ENCODE results near the gene SHPK.

SHPK gene

DNA sequence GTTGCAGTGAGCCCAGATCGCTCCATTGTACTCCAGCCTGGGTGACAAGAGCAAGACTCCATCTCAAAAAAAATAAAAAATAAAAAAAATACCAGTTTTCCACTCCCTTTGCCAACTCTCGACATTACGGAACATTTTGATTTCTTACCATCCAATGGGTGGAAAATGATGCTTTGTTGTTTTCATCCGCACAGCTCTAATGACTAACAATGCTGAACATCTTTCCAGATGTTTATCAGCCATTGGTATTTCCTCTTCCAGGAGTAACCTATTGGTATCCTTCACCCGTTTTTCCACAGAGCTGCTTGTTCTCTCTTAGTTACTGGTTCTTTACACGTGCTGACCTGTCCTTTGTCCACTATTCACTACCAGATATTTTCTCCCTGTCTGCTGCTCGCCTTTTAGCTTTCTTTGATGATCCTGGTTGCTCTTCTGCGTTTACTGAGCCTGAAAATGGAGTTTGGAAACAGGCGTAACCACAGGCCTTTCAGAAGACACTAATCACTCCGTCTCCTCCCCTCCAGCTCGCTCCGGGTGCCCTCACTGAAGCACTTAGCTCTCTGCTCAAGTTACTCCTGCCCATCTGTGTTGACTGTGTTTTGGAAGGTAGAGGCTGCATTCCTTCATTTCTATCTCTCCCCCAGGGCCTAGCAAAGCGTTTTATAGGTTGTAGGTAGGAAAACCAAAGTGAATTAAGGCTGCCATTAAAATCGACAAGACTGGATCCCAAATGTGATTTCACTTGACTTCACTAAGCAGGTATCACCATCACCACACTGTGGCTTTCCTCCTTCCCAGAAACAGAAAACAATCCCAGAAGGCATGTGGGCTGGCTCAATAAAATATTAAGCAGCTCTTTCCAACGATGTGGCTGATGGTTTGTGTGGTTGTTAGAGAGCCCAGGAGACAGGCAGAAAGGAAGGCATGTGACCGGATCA lies 8.9 kb downstream of the SHPK start:
- DNase-seq = no peak

DNA sequence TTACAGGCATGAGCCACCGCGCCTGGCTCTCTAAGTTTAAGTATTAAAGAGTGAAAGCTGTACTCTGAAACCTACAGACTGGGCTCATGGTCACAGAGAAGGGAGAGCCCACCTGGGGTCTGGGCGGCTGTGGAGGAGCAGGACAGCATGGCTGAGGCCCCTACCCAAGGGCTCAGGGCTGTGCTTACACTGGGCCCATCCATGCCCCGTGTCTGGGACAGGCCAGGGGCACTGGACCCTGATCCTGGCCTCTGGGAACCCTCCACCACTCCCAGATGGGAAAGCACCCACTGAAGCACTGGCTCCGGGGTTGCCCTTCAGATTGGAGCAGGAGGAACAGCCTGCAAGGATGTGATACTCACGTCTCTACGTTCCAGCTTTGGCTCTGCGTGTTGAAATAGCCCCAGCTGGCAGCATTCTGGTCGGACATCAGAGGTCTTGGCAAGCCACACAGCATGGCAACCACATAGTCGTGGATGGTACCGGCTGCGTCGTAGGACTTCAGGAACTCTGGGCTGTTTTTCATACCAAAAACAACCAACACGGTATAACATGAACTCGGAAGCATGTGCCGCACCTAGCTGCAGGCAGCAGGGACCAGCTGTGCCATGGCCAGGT lies 13.0 kb downstream of the SHPK start:
- no peak for DNase-seq

DNA sequence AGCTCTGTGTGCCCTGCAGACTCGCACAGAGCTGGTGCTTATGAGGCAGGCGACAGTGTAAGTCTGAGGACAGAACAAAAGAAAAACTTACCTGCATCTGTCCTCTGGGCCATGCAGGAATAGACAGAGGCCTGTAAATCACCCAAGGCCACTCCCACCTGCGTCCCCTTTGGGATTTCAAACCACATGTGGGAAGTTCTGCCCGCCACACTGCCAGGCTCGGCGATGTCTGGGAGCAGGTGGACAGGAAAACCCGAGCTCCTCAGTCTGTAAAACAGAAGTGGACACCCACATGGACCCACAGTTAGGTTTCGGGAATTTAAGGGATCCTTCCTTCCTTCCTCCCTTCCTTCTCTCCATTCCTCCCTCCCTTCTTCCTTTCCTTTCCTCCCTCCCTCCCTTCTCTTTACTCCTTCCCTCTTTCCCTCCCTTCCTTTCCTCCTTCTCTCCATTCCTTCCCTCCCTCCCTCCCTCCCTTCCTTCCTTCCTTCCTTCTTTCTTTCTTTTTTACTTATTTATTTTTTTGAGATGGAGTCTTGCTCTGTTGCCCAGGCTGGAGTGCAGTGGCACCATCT lies 14.8 kb downstream of the SHPK start:
- DNase-seq = no peak

DNA sequence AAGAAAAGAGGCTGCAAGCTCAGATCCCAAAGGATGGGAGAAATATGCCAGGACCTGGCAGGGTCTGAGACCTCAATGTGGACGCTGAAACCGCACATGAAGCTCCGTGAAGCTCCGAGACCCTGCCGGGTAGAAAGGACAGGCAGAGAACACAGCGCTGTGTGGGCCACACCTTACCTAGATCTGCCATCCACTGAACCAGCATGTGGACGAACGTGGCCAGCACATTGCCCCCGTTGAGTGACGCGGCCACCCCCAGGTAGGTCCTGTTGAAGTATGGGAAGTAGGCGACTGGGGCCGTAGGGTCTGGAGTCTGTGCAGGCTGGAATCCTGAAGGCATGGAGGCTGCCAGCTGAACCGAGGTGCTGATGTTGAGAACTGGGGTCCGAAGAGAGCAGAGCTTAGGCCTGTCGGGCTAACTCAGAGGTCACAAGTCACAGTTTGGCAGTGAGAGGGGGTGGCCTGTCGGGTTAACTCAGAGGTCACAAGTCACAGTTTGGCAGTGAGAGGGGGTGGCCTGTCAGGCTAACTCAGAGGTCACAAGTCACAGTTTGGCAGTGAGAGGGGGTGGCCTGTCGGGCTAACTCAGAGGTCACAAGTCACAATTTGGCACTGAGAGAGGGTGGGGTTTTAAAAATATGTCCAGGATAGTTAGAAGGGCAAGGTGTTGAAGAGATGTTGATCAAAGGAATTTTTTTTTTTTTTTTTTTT lies 20.7 kb downstream of the SHPK start:
- no peak for DNase-seq

DNA sequence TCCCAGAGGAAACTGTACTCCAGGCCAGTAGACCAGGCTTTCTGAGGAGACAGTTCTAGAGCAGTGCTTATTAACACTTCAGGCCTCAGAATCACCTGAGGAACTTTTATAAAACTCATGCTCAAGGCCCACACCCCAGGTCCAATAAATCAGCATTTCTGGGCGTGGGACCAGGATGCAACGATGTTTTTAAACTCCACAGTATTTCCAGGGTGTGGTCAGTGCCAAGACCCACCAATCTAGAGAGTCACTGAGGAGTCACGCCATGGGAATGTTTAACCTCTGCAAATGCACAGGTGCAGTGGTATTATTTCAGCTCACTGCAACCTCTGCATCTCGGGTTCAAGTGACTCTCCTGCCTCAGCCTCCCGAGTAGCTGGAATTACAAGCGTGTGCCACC lies 22.9 kb downstream of the SHPK start:
- DNase-seq = no peak

DNA sequence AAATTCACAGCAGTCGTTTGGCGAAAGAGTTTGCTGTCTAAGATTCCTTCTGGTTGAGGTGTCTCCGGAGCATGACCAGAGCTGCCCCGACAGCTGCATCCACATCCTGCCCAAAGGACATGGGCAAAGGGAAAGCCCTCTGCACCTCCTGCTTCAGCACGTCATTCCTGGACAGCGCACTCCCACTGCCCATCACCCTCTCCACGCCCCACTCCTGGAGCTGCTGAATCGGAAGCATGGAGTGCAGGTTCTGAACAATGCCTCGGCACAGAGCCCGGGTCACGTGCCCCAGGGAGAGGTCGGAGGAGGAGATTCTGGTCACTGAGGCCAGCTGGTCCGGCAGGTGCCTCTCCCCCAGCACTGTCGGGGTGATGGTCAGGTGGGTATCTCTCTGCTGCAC lies 25.5 kb downstream of the SHPK start:
- DNase-seq = no peak

DNA sequence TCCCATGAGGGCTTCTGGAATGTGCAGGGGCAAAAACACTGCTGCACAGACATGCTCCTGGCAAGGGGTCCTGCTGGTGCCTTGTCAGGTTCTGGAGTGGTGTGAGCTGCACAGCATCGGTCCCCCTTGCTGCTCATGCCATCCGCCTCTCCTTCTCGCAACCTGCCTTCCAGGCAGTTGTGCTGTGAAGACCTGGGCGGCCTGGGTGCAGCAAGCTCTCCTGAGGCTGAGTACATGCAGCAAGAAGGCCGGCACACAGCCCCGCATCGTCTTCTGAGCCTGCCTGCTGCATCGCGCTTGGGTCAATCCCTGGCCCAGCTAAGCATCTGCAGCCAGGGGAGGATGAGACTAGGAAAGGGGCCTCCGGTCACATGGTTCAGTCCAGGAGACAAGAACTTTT lies 26.4 kb downstream of the SHPK start:
- no peak for DNase-seq

DNA sequence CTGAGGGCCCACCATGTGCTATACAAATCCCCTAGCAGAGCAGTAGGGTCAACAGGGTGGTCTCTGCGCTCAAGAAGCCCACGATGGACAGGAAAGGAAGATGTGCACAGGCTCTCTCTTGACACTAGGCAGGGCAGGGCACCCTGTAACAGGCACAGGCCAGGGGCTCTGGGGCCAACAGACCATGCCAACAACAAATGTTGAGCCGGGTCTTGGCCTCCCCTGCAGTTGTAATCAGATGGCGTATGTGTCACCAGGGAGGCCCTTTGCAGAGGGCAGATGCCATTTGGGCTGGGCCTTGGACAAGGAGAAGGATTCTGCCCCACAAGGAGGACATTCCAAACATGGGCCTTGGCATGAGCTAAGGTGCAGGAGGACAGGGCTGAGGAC lies 32.2 kb downstream of the SHPK start:
- DNase-seq = no peak

DNA sequence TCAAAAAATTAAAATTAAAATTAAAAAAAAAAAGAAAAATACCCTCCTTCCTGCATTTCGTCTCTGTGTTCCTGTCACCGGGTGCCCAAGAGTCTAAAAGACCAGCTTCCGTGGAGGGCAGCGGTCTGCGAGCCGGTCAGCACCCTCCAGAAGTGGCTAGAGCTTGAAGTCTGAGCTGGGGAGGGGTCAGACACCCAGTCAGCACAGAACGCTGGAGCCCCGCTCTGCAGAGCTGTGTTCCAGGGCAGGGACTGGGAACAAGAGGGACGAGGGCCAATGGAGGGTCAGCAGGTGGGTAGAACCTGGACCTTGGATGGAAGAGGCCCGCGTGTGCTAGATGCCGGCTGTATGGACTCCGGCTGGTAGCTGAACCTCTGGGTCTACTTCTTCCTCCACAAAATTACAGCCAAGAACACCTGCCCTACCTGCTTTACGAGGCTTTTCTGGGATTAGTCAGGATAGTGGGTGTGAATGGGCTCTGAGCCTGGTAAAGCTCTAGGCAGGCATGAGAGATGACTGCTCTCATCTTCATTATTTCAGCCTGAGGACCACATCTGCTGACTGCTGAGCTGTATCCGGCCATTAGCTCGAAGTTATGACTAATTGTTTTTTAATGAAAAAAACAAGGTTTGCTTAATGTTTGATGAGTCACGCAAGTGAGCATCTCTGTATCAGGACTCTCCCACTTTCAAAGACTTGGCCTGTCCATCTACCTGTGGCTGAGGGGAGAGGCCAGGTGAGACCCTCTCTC lies 32.8 kb downstream of the SHPK start:
- no peak for DNase-seq

DNA sequence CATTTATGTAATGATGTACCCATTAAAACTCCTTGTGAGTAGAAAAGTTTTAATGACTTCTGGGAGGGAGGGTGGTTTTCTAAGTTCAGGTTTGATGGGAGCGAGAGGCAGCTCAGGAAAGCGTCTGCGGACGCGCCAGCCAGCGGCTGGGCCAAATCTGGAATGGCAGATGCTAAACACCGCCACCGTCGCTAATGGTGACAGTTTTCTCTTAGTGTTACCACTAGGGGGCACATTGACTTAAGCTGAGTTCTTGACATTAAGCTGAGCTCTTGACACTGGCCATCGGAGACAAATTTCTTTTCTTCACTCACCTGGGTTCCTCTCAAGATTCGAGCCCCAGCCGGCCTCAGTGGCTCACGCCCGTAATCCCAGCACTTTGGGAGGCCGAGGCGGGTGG lies 33.6 kb downstream of the SHPK start:
- DNase-seq = peak; percentile 48

DNA sequence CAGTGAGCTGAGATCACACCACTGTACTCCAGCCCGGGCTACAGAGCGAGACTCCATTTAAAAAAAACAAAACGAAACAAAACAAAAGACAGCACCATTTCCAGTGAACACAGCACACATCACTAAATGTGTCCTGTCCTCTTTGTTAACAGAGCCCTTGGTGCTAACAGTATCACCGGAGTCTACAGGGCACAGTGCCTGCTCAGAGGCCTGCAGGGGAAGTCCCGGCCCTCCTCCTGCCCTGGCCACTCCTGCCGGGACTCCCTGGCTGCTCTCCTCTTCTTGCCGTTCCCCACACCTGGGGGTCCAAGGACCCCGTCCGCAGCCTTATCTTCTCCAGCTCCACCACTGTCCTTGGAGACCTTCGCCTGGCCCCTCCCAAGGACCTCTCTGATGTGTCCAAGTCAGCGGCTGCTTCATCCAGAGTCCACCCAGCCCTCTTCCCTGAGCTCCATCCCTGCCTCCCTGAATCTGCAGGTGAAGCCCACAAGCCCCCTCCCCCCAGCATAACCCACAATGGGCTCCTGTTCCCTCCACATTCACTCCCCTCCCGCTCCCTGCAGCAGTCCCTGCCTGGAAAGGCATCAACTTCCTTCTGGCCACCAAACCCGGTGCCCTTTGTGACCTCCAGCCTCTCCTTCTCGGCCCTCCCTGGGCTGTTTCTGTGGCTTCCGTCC lies 35.4 kb downstream of the SHPK start:
- DNase-seq = no peak

DNA sequence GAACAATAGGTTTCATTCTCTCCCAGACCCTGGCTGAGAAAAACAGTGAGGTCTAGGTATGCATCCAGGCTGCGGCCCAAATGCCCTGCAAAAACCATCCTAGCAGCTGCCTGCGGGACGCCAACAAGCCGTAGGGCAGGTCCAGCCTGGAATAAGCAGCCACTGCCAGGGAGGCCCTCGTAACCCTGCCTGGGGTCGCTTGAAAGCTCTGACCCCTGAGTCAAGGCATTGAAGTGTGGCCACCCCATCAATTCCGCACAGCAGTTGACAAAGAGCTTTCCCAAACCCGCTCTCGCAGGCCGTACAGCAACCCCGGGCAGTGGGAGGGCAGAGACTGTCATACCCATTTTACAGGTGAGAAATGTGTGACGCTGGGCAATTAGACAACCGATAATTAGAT lies 38.0 kb downstream of the SHPK start:
- no peak for DNase-seq

DNA sequence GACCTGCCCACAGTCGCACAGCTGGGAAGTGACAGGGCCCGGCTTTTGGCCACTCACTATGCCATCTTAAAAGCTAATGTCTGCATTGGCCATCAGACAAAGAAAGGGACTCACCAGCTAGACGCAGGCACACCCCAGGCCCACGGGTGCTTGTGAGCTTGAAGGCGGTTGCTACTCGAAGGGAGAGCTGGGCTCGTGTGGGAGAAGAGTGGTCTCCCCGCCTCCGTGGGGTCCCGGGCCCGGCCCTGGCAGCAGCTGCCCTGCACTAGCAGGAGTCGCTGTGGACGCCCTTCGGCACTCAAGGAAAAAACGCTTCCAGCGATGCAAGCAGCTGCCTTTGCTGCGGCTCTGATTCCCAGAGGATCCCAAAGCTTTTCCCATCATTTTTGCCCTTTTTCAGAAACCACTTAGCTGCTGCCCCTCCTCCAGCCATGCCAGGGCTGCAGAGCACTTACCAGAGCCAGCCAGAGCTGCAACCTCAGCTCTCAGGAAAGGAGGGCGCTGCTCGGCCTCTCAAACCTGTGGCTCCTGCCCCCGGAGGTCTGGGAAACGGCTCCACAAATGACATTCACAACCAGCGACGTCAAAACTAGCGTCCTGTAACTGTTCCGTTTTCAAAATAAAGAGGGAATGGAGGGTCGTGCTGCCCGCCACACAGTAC lies 39.1 kb downstream of the SHPK start:
- DNase-seq = no peak

DNA sequence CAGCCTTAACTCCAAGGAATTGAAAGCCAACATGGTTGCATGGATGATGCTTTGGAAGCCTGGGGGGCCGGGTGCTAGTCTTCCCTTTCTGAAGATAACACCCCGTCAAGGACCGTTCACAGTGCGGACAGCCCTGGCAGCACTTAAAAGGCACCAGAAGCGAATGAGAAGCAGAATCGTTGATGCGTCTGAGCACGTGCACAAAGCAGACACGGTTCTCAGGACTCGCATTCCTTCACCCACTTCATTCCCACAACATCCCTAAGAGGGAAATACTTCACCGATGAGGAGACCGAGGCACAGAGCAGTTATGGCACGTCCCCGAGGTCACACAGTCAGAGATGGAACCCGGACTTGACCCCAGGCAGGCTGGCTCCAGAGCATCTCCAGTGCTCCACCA lies 41.1 kb downstream of the SHPK start:
- DNase-seq = no peak

DNA sequence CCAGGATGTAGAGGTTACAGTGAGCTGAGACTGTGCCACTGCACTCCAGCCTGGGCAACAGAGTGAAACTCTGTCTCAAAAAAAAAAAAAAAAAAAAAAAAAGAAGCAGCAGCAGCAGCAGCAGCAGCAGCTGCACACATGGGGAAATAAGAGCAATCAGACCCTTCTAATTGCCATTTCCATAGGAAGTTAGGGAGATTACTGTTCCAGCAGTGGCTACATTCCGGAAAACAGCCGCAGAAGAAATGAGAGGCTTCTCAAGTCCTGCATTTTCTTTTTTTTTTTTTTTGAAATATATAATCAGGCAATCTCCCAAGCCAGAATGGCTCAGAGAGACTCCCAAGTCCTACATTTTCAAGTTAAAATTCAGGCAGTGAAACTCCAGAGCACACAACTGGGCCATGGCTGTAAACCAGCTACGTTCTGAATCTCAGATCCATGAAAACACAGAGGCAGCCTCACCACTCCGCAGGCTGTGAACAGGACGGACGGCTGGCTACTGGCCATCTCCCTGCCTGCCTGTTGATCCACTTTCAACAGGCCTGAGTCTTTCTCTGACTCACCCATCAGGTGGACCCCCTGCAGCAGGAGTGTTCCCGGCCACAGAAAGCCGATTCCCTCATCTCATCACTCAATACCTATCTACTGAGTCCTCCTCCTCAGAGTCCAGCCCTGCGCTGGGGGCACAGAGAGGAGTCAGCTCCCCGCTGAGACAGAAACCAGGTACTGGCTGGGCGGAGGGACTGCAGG lies 41.8 kb downstream of the SHPK start:
- DNase-seq = no peak

DNA sequence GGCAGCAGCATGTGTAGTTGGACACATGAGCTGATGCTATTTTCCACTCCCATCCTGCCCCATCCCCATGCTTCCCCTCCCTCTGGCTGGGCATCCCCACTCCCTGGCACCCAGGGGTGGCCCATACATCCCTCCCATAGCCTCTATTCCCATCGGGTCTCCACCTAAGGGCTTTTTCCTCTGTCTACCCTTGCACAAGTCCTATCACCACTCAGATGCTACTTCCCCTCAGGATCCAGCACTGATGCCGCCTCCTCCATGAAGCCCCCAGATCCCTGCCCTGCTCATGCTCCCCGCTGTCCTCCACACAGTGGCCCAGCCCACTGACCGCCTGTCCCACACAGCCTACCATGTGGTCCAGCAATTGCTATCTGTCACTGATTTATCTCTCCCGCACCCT lies 42.7 kb downstream of the SHPK start:
- no peak for DNase-seq

DNA sequence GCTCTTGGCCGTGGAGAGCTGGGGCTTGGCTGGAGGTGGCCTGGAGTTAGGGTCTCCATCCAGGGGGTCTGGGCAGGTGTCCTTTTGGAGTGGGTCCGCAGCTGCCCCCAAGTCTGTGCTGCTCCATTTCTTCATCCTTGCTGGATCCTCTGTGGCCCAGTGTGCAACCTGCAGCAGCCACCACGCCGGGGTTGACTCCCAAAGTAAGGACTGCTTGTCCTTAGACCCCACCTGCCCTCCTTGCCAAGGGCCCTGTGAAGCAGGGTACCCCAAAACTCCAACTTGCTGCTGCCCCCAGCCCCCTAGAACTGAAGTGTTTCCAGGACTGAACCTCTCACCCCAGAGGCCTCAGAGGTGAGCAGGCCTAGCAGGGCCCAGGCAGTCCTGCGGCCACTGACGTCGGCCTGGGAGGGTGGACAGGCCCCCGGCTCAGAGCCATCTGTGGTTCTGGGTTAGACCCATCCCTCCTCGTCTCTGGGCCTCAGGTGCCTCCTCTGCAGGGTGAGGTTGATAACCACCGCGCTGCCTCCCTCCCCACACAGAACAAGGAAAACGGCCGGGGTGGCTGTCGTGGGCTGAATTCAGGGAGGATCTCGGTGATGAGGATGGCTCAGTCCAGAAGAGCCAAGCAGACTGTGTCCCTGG lies 43.7 kb downstream of the SHPK start:
- DNase-seq = no peak

DNA sequence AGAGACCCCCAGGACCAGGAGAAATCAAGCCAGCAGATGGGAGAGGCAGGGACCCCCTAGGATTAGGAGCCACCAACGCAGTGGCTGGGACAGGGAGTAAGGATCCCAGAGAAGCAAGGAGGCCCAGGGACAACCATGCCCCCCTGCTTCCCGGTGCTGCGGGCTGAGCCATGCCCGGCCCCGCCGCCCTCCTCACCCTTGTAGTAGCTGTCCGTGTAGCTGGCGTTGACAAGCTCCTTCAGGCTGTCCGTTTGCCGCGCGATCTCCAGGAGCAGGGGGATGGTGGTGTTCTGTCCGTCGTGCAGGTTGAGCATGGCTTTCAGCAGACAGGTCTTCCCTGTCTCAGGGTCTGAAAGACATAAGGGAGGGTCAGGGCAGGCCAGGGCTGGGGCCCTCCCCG lies 45.3 kb downstream of the SHPK start:
- no peak for DNase-seq

DNA sequence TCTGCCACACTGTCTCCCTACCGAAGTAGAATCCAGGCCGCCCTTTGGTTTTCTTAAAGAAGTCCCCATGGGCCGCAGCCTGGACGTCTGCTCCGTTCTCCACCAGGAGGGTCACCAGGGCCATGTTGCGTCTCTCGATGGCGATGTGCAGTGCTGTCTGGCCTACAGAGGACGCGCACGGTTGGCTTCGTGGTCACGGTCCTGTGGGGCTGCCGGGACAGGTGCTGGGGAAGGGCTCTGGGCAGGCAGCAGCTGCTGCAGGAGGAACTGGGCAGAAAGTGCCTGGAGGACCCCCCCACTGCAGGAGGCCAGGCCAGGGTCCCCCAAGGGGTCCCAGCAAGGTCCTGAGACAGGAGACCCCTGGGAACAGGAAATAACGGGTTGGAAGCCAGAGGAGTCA lies 45.8 kb downstream of the SHPK start:
- DNase-seq = no peak

DNA sequence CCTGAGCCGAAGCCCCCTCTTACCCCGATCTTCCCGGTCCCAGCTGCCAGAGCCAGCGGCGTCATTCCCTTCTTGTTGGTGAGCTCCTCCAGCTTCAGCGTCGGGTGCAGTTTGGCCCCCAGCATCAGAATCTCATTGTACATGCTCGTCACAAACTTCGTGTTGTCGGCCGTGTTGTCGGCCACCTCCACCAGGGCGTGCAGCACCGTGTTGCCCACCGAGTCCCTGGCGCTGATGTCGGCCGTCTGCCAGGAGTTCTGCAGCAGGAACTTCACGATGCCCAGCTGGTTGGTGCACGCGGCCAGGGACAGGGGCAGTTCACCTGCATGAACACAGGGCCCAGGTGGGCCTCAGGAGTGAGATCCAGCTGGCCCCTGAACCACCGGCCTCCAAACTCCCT lies 46.3 kb downstream of the SHPK start:
- DNase-seq = no peak
